T-helper 22 cell (primary cell): ENCODE measurements around the gene NLRX1.
"Not testable (repeated sequence)": the region's sequence is repeated elsewhere in the genome, so short reads cannot be mapped to it uniquely, and the experiment has no call there.

ENCODE experiments used
- DNase-seq: peaks from one replicate; pipeline ENCODE4 v3.0.0-alpha.2; 2020; ENCODE audit warnings: low read depth

The NLRX1 gene

GRCh38 chr11:119207415-119207960 is 39.0 kb downstream of the NLRX1 start:
- DNase-seq, result no peak

GRCh38 chr11:119209186-119209585 is 40.7 kb downstream of the NLRX1 start:
- DNase-seq, result no peak

GRCh38 chr11:119210050-119210449 is 41.5 kb downstream of the NLRX1 start:
- no peak for DNase-seq

GRCh38 chr11:119218141-119218878 is 49.8 kb downstream of the NLRX1 start:
- DNase-seq, result no peak

DNA sequence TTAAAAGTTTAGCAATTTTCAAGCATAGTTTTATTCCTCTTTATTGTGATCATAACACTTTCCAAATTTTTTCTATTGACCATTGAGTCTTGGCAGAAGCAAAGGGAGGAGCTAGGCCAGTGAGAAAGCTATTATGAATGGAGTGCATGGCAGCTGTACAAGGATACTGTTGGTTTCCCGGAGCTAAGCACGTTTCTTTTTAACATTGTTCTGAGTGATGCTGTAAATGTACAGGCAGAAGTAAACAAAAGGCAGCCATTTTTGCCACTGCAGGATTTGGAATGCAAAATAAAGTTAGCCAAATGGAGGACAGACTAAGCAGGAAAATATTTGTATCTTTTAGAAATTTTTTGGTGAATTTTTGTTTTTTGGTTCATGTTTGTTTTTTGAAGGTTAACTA is 53.8 kb downstream of the NLRX1 start:
- no peak for DNase-seq

DNA sequence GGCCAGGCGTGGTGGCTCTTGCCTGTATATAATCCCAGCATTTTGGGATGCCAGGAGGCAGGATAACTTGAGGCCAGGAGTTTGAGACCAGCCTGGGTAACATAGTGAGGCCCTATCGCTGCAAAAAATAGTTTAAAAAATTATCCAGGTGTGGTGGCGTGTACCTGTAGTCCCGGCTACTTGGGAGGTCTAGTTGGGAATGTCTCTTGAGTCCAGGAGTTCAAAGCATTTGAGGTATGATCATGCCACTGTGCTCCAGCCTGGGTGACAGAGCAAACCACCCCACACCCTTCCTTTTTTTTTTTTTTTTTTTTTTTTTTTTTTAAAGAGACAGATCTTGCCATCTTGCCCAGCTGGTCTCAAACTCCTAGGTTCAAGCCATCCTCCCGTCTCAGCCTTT is 54.4 kb downstream of the NLRX1 start:
- no peak for DNase-seq

GRCh38 chr11:119223856-119224255 is 55.3 kb downstream of the NLRX1 start:
- DNase-seq, result no peak

GRCh38 chr11:119228535-119229287 is 60.2 kb downstream of the NLRX1 start:
- not testable (repeated sequence) for DNase-seq

- no peak for DNase-seq
Observed at GRCh38 chr11:119229288-119229672, 60.8 kb downstream of the NLRX1 start.

DNA sequence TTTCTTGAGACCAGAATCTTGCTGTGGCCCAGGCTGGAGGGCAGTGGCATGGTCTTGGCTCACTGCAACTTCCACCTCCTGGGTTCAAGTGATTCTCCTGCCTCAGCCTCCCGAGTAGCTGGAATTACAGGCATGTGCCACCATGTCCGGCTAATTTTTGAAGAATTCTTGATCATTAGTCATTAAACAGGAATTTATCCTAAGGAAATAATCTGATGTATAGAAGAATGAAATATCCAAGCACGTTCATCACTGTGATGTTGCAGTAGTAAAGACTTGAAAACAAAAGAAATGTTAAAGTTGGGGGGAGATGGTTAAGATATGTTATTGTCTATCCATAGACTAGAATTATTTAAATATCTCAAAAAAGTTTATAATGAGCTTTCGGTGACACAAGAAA is 61.2 kb downstream of the NLRX1 start:
- no peak for DNase-seq
